HepG2 (cell line): ENCODE results near the gene CMIP. TPM values are rescaled to one million over a fixed set of nuclear protein-coding genes. Genes with fewer than 3 reads are reported as not detected.

Experiments
- ARID3A ChIP-seq: IDR thresholded peaks from 2 replicates; pipeline ENCODE4 v1.6.1; 2012; ENCODE audit warnings: low read depth, low read length, improper control_type of control experiment
- ELF4 ChIP-seq: sonication (generic); formaldehyde crosslinking; IDR thresholded peaks from 2 replicates; pipeline ENCODE4 v1.5.0; 2020; ENCODE audit warnings: missing genetic modification reagents, mild to moderate bottlenecking, moderate library complexity, borderline replicate concordance
- FOXK2 ChIP-seq: fragments of 450-650 bp; IDR thresholded peaks from 2 replicates; pipeline ENCODE4 v1.6.1; 2016
- HDAC2 ChIP-seq: sonication (generic); formaldehyde crosslinking; IDR thresholded peaks from 2 replicates; pipeline ENCODE4 v1.4.0; 2020; ENCODE audit warnings: missing genetic modification reagents
- HOXA5 ChIP-seq: sonication (generic); formaldehyde crosslinking; IDR thresholded peaks from 2 replicates; pipeline ENCODE4 v1.4.0; 2020; ENCODE audit warnings: missing genetic modification reagents
- LCORL ChIP-seq, 2 experiments: fragments of 450-650 bp in 1 of 2; sonication (generic) in 1 of 2; formaldehyde crosslinking in 1 of 2; IDR thresholded peaks; 2 replicates each; pipeline versions ENCODE4 v1.5.0 to v1.6.1; 2017 to 2020; ENCODE audit warnings: antibody characterized with exemption in 1 of 2, missing genetic modification reagents in 1 of 2
- MEF2D ChIP-seq: sonication (generic); formaldehyde crosslinking; IDR thresholded peaks from 2 replicates; pipeline ENCODE4 v1.5.1; 2020; ENCODE audit warnings: mild to moderate bottlenecking, missing genetic modification reagents
- NPAS2 ChIP-seq: sonication (generic); formaldehyde crosslinking; IDR thresholded peaks from 2 replicates; pipeline ENCODE4 v1.8.0; 2022; ENCODE audit warnings: mild to moderate bottlenecking, missing genetic modification reagents, borderline replicate concordance
- PHF5A ChIP-seq: IDR thresholded peaks from one replicate; pipeline ENCODE4 v1.6.1; 2018; ENCODE audit warnings: low read depth, missing genetic modification reagents; ENCODE audit not compliant: unreplicated experiment
- PHF8 ChIP-seq: sonication (generic); formaldehyde crosslinking; IDR thresholded peaks from 2 replicates; pipeline ENCODE4 v1.5.0; 2020; ENCODE audit warnings: missing genetic modification reagents
- RFX5 ChIP-seq: IDR thresholded peaks from 2 replicates; pipeline ENCODE4 v1.6.1; 2011; ENCODE audit warnings: low read depth, low read length, improper control_type of control experiment
- TGIF2 ChIP-seq: IDR thresholded peaks from 2 replicates; pipeline ENCODE4 v1.6.1; 2016; ENCODE audit warnings: control low read depth, missing compliant biosample characterization
- ZBTB39 ChIP-seq: sonication (generic); formaldehyde crosslinking; IDR thresholded peaks from 2 replicates; pipeline ENCODE4 v1.5.0; 2020; ENCODE audit warnings: missing genetic modification reagents
- ZBTB42 ChIP-seq: sonication (generic); formaldehyde crosslinking; IDR thresholded peaks from 2 replicates; pipeline ENCODE4 v1.5.0; 2020; ENCODE audit warnings: mild to moderate bottlenecking, missing genetic modification reagents
- ZBTB7A ChIP-seq: sonication (generic); formaldehyde crosslinking; IDR thresholded peaks from 2 replicates; pipeline ENCODE4 v1.8.0; 2022; ENCODE audit warnings: mild to moderate bottlenecking, missing genetic modification reagents
- ZMYM4 ChIP-seq: sonication (generic); formaldehyde crosslinking; IDR thresholded peaks from 2 replicates; pipeline ENCODE4 v1.8.1; 2023; ENCODE audit warnings: mild to moderate bottlenecking, missing genetic modification reagents
- ZNF205 ChIP-seq: IDR thresholded peaks from 2 replicates; pipeline ENCODE4 v1.6.1; 2018; ENCODE audit warnings: missing biosample characterization, missing genetic modification reagents
- ZNF496 ChIP-seq: sonication (generic); formaldehyde crosslinking; IDR thresholded peaks from 2 replicates; pipeline ENCODE4 v1.8.1; 2023; ENCODE audit warnings: mild to moderate bottlenecking, moderate library complexity, missing genetic modification reagents; ENCODE audit not compliant: insufficient replicate concordance
- ZNF552 ChIP-seq: sonication (generic); formaldehyde crosslinking; IDR thresholded peaks from 2 replicates; pipeline ENCODE4 v1.9.0; 2022; ENCODE audit warnings: missing genetic modification reagents, mild to moderate bottlenecking, borderline replicate concordance
- ZNF556 ChIP-seq: sonication (generic); formaldehyde crosslinking; IDR thresholded peaks from 2 replicates; pipeline ENCODE4 v1.4.0; 2020; ENCODE audit warnings: mild to moderate bottlenecking, missing genetic modification reagents, borderline replicate concordance
- ZNF558 ChIP-seq: sonication (generic); formaldehyde crosslinking; IDR thresholded peaks from 2 replicates; pipeline ENCODE4 v1.9.0; 2022; ENCODE audit warnings: mild to moderate bottlenecking, missing genetic modification reagents, borderline replicate concordance
- ZNF574 ChIP-seq: sonication (generic); formaldehyde crosslinking; IDR thresholded peaks from 2 replicates; pipeline ENCODE4 v1.4.0; 2020; ENCODE audit warnings: missing genetic modification reagents
- ZNF749 ChIP-seq: sonication (generic); formaldehyde crosslinking; IDR thresholded peaks from 2 replicates; pipeline ENCODE4 v1.8.0; 2022; ENCODE audit warnings: mild to moderate bottlenecking, missing genetic modification reagents, moderate library complexity, borderline replicate concordance
- ZNF891 ChIP-seq: sonication (generic); formaldehyde crosslinking; IDR thresholded peaks from 2 replicates; pipeline ENCODE4 v1.5.0; 2020; ENCODE audit warnings: mild to moderate bottlenecking, missing genetic modification reagents
- polyA plus RNA-seq, 8 experiments: library from polyadenylated mRNA; depleted of rRNA in 3 of 8; stranded (reverse) in 7 of 8; unstranded in 1 of 8; fragments of >200 nt; fragmentation: Illumina TruSeq in 4 of 8; extraction: Trizol in 4 of 8; gene quantifications; 2 replicates each; pipeline versions ENCODE4 v1.2.1 to v1.2.3, GENCODE V29; 2011 to 2016; ENCODE audit warnings: low read depth in 4 of 8, missing spikeins in 1 of 8, mixed read lengths in 1 of 8; ENCODE audit not compliant: insufficient read depth in 1 of 8
- total RNA-seq, 5 experiments: library from RNA; depleted of rRNA; stranded (reverse); fragments of >200 nt; fragmentation: Illumina TruSeq; extraction: Trizol; gene quantifications; 2 replicates each; pipeline ENCODE4 v1.2.3, GENCODE V29; 2016; ENCODE audit warnings: low read depth in 1 of 5

Gene CMIP
- total and polyA plus RNA-seq, 2 of the 13 experiments (the other 11 are each of a cell fraction or from before 2014, with no cell fraction given) = 10.9 to 18.1 TPM

GRCh38 chr16:81457326-81458133, 12.9 kb downstream of the CMIP start (continued):
- TF ChIP-seq RFX5 (no peak), NPAS2 (CRISPR knock-in tag) (no peak), LCORL (IDR thresholded peaks at IDR 0.05) (0 out of 2 replicates have a peak, but pooled peaks have one; percentile 18), LCORL (CRISPR knock-in tag; IDR thresholded peaks at IDR 0.05) (peak; percentile 89), FOXK2 (no peak), ZNF891 (CRISPR knock-in tag) (peak; percentile 37; the same call in 1 of the 2 replicates), ARID3A (peak; percentile 47; the same call in 1 of the 2 replicates), ZBTB7A (CRISPR knock-in tag) (peak; percentile 93), ZNF552 (CRISPR knock-in tag) (no peak), PHF5A (no peak), ZBTB42 (CRISPR knock-in tag) (no peak), ZNF558 (CRISPR knock-in tag) (peak; percentile 10; the same call in 1 of the 2 replicates), ZNF574 (CRISPR knock-in tag) (peak; percentile 45; the same call in 1 of the 2 replicates), ZBTB39 (no peak), ZNF556 (no peak; the same call in 1 of the 2 replicates), ZNF205 (no peak), MEF2D (CRISPR knock-in tag) (no peak), HDAC2 (CRISPR knock-in tag) (peak; percentile 45; the same call in 1 of the 2 replicates), TGIF2 (peak; percentile 85), ZMYM4 (CRISPR knock-in tag) (no peak), PHF8 (CRISPR knock-in tag) (no peak), HOXA5 (no peak), ELF4 (CRISPR knock-in tag) (no peak), ZNF496 (no peak), ZNF749 (no peak)
